Measurements from ENCODE around the gene MOB3B.

MOB3B gene

GRCh38 chr9:27473111-27473529 is 56.5 kb downstream of the MOB3B start (continued):
- TF ChIP-seq TOX (CRISPR knock-in tag; IDR thresholded peaks at IDR 0.05; ENCODE audit: borderline replicate concordance) = no peak

- TF ChIP-seq ZFP3 (CRISPR knock-in tag; IDR thresholded peaks at IDR 0.05) (no peak), CSRNP3 (CRISPR knock-in tag; IDR thresholded peaks at IDR 0.05) (no peak), ISL1 (CRISPR knock-in tag; IDR thresholded peaks at IDR 0.05) (no peak), ZNF8 (CRISPR knock-in tag; IDR thresholded peaks at IDR 0.05) (no peak), PPARA (CRISPR knock-in tag; IDR thresholded peaks at IDR 0.05; ENCODE audit: borderline replicate concordance) (no peak), RARB (CRISPR knock-in tag; IDR thresholded peaks at IDR 0.05) (no peak), GLIS3 (CRISPR knock-in tag; IDR thresholded peaks at IDR 0.05) (no peak), ESRRG (CRISPR knock-in tag; IDR thresholded peaks at IDR 0.05) (no peak), ZNF70 (CRISPR knock-in tag; IDR thresholded peaks at IDR 0.05) (no peak), CSDC2 (CRISPR knock-in tag; IDR thresholded peaks at IDR 0.05) (no peak), CREB5 (CRISPR knock-in tag; IDR thresholded peaks at IDR 0.05; ENCODE audit: low read depth) (no peak), PATZ1 (CRISPR knock-in tag; IDR thresholded peaks at IDR 0.05; ENCODE audit: borderline replicate concordance) (no peak), OSR1 (CRISPR knock-in tag; IDR thresholded peaks at IDR 0.05) (no peak), TOX (CRISPR knock-in tag; IDR thresholded peaks at IDR 0.05; ENCODE audit: borderline replicate concordance) (no peak), ZNF565 (CRISPR knock-in tag; conservative IDR thresholded peaks at IDR 0.05; ENCODE audit: low read depth) (no peak)
- ATAC-seq = peak; percentile 32; the same call in 2 of the 3 replicates
Measured at GRCh38 chr9:27472195-27472594, 57.4 kb downstream of the MOB3B start.

- no peak for TF ChIP-seq TCF4 (CRISPR knock-in tag; IDR thresholded peaks at IDR 0.05; ENCODE audit: borderline replicate concordance)
- TF ChIP-seq ARNTL (CRISPR knock-in tag; IDR thresholded peaks at IDR 0.05; ENCODE audit: borderline replicate concordance, low read depth) = no peak
- no peak for TF ChIP-seq GLIS3 (CRISPR knock-in tag; IDR thresholded peaks at IDR 0.05)
- no peak for TF ChIP-seq ZNF565 (CRISPR knock-in tag; conservative IDR thresholded peaks at IDR 0.05; ENCODE audit: low read depth)
- no peak for TF ChIP-seq ZFP3 (CRISPR knock-in tag; IDR thresholded peaks at IDR 0.05)
- TF ChIP-seq ESRRG (CRISPR knock-in tag; IDR thresholded peaks at IDR 0.05) = no peak
- TF ChIP-seq CSDC2 (CRISPR knock-in tag; IDR thresholded peaks at IDR 0.05) = no peak
- TF ChIP-seq CREB5 (CRISPR knock-in tag; IDR thresholded peaks at IDR 0.05; ENCODE audit: low read depth) = no peak
Measured at GRCh38 chr9:27471789-27472188, 57.8 kb downstream of the MOB3B start.

GRCh38 chr9:27471366-27471765 is 58.2 kb downstream of the MOB3B start:
- TF ChIP-seq ZNF565 (CRISPR knock-in tag; conservative IDR thresholded peaks at IDR 0.05; ENCODE audit: low read depth) = no peak
- TF ChIP-seq GLIS3 (CRISPR knock-in tag; IDR thresholded peaks at IDR 0.05) = no peak
- no peak for TF ChIP-seq BACH2 (CRISPR knock-in tag; IDR thresholded peaks at IDR 0.05; ENCODE audit: borderline replicate concordance)
- TF ChIP-seq CSRNP3 (CRISPR knock-in tag; IDR thresholded peaks at IDR 0.05) = no peak
- no peak for TF ChIP-seq ISL1 (CRISPR knock-in tag; IDR thresholded peaks at IDR 0.05)
- no peak for ATAC-seq

More at GRCh38 chr9:27471789-27472188, 57.8 kb downstream of the MOB3B start:
- peak; percentile 20; the same call in 2 of the 3 replicates for ATAC-seq

- no peak for ATAC-seq
- no peak for TF ChIP-seq TCF4 (CRISPR knock-in tag; IDR thresholded peaks at IDR 0.05; ENCODE audit: borderline replicate concordance)
- no peak for TF ChIP-seq ZFP30 (CRISPR knock-in tag; IDR thresholded peaks at IDR 0.05)
- no peak for TF ChIP-seq ZC3H10 (CRISPR knock-in tag; IDR thresholded peaks at IDR 0.05)
- no peak for TF ChIP-seq BACH2 (CRISPR knock-in tag; IDR thresholded peaks at IDR 0.05; ENCODE audit: borderline replicate concordance)
- TF ChIP-seq ESRRG (CRISPR knock-in tag; IDR thresholded peaks at IDR 0.05) = no peak
- TF ChIP-seq GLIS3 (CRISPR knock-in tag; IDR thresholded peaks at IDR 0.05) = no peak
- TF ChIP-seq CSDC2 (CRISPR knock-in tag; IDR thresholded peaks at IDR 0.05) = no peak
- no peak for TF ChIP-seq TOX (CRISPR knock-in tag; IDR thresholded peaks at IDR 0.05; ENCODE audit: borderline replicate concordance)
Measured at GRCh38 chr9:27470291-27470856, 59.2 kb downstream of the MOB3B start.

Measured in SK-N-SH treated with all-trans-retinoic acid at 6 μM for 48 hours (cell line).